HG03139 (cell line): ENCODE results near the gene OSBPL1A.
A peak's percentile ranks its signal among the peaks of the same experiment; 100 is the strongest.
"Not testable (repeated sequence)": the region's sequence is repeated elsewhere in the genome, so short reads cannot be mapped to it uniquely, and the experiment has no call there.

ENCODE experiments used
- ATAC-seq: cut with Tn5 transposase; IDR thresholded peaks from one replicate; pipeline ENCODE4 v1.9.1; 2021; ENCODE audit not compliant: unreplicated experiment

Gene OSBPL1A

DNA sequence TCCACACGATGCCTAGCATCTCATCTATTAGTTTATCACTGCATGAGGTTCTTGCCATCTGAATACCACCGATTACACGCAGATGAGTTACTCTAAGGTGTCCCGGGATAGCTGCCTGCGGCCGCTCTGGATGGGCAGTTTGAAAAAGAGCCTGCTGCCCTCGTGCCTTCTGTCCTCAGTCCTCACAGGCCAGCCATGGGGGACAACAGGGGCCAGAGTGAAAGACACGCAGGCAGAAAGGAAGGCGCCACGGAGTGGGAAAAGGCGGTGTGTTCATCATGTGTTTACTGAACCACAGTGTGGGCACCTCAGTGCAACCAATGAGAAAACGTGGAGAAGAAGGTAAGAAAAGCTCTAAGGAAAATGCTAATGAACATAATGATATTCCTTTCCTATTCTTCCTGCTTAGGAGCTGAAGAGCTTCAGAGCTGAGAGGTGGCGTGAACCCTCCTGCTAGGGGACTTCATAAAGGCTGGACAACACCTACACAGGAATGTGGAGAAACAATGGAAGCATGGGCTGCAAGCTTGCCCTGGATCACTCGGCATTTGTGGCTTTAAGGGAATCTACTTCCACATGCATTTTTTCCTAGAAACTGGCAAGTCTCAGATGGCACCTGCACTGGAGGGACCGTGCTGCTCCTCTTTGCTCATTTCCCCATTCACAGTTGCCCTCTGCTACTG, 207.8 kb downstream of the OSBPL1A start:
- no peak for ATAC-seq

DNA sequence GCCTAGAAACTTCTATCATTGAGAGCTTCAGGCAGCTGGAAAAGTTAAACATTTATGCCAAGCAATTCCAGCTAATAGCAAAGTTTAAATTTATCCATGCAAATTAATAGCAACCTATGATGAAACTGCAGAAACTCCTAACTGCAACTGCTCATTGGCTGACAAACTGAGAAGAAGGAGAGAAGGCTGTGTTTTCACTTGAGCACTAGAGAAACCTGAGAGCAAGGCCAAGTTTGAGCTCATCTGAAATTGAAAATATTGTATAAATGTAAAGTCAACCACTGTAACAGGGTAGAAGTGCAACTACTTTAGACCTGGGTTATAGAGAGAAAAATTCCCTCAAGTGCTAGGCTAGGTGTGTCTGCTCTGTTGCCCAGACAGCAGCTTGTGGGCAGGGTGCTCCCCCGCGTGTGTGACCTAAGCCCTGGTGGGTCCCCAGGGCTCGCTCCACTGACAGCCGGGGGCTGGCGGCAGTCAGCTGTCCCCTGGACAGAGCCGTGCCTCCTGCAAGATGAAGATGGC, 208.6 kb downstream of the OSBPL1A start:
- no peak for ATAC-seq

DNA sequence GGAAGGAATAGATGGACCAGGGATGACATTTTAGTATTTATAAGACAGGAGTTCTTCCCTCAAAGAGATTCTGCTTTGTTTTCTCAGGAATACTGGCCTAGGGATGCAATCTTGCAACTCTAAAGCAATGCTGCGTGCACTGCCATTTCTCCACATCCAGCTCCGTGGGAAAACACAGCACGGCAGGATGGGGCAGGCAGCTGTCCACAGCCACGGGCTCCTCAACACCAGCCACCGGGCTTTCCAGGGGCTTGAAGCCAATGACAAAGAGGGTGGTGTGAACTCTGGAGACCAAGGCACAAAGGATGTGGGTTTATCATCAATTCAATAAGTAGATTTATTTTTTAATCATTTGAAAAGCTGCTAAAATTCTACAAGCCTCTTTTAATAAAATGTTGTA, 209.5 kb downstream of the OSBPL1A start:
- ATAC-seq, result no peak

DNA sequence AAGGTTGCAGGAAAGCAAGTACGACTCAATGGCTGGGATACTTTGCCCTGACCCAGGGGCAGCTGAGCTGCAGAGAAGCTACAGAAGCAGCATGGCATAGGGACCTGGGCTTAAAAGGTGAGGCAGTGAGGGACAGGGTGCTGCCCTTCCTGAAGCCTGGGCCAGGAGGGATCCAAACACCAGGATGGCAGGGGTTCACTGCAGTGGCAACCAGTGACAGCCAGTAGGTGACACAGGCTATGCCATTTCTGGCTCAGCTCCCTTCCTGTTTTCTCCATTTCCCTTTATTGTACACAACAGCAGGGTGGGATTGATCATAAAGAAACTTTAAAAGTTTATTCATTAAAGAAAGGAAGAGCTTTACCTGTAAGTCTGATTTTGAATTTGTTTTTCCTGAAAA, 209.9 kb downstream of the OSBPL1A start:
- ATAC-seq, result no peak

DNA sequence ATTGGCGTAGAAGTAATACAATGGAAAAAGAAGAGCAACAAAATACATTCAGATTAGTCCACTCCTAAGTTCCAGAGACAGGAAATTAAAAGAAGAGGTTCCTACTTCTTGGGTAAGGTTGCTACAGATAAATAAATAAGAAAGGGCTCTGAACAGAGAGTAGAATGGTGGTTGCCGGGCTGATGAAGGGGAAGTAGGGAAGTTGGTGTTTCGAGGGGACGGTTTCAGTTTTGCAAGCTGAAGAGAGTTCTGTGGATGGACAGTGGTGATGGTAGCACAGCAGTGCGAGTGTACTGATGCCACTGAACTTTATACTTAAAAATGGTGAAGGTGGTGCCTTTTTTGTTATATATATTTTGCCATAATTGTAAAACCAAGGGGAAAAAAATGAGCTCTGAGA, 210.6 kb downstream of the OSBPL1A start:
- ATAC-seq, result no peak

DNA sequence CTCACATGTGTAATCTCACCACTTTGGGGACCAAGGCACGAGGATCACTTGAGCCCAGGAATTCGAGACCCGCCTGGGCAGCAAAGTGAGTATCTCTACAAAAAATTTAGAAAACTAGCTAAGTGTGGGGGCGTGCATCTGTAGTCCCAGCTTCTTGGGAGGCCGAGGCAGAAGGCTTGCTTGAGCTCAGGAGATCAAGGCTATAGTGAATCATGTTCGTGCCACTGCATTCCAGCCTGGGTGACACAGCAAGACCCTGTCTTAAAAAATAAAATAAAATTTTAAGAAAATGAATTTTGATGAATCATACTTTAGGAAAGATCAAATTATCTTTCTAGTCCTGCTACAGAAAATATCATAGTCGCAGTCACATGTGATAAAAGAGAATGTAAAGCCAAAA, 211.8 kb downstream of the OSBPL1A start:
- ATAC-seq, result no peak

DNA sequence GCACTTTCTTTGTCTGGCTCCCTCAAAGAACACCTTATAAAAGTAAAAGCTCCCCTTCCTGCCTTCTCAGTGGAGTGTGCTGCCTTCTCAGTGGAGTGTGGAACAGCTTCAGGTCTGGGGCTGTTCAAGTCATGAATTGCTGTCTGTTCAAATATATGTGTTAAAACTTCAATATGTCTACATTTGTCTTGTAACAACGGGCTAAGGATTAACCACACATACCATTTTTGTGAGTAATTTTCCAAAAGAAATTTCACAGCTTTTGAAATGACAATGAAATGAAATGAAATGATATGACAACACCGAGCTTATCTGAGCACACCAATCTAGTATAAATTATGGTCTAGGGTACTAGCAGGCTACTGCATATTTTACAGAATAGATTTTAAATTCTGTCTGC, 215.8 kb downstream of the OSBPL1A start:
- ATAC-seq, result no peak

DNA sequence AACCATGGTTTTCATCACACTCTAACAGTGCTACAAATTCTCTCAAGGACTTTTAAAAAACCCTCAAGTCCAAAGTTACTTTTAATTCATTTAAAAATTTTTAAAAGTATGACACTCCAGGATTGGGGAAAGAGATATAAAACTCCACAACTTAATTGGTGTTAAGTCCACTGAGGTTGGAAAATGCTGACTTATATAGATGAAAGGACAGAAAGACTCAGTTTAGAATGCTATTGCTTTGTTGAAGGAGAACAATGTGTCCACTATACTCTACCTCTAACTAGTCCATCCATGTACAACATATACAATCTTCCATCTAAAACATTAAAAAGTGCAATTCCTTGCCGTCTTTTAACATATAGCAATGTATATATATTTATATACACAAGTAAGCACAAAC, 217.6 kb downstream of the OSBPL1A start:
- ATAC-seq, result no peak

DNA sequence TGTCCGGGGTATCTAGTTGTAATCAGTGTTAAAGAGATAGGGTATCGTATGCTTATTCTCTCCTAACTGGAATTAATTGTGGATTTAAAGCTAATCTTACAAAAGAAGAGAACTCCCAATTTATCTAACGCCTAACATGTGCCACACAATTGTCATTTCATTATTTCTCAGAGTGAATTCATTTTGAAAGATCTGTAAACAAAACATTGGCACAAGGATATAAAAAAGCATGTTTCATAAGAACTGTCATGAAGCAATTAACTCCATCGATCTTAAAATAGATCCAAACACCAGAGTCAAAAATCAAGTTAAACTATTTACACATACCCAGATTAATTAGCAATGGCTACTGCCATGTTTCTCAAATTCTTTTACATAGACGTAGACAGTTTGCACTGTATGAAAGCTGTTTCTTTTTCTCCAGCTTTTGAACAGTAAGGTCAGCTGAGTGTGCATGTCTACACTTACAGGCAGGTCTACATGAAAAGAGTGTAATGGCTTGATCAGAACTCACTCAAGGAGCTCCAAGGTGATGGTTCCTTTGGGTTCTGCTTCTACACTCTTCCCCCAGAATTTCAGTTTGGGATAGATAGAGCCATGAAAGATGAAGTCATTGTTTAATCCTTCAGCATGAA, 220.0 kb downstream of the OSBPL1A start:
- ATAC-seq, result no peak

DNA sequence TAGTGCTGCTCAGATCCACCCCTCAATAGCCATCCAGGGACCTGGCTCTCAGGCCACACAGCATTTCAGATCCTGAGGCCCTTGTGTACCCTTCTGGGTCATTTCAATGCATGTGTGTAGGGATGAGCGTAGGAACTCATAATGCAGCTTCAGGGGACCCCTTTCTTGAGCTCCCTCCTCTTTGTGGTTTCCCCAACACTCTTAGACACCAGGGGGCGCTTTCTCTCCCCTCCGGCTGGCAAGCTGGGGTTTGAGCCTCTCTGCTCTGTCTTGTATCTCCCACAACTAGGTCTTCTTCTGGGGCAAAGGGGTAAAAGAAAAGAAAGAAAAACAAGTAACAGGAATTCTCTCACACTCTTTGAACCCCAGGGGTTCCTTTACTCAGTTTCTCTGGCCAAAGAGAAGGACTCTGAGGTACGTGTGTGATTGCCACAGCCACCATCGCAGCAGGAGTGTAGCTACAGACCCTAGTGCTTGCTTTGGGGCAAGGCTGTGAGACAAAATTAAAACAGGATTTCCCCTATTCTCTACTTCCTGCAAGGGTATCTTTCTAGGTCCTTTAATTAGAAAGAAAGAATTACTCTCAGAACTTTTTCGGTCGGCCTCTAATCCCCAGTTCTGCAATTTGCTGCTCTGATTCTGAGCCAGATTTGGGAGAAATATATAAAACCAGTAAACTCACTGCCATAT, 220.8 kb downstream of the OSBPL1A start:
- ATAC-seq, result peak; percentile 71

DNA sequence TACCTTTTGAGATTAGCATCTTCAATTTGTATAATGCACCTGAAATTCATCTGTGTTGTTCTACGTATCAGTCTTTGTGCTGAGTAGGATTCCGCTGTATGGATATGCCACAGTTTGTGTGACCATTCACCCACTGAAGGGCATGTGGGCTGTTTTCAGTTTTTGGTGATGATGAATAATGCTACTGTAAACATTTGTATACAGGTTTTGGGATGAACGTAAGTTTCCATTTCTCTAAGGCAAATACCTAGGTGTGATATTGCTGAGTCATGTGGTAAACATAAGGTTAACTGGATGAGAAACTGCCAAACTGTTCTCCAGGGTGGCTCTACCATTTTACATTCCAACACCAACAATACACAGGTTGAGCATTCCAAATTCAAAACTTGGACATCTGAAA, 223.6 kb downstream of the OSBPL1A start:
- ATAC-seq, result no peak

DNA sequence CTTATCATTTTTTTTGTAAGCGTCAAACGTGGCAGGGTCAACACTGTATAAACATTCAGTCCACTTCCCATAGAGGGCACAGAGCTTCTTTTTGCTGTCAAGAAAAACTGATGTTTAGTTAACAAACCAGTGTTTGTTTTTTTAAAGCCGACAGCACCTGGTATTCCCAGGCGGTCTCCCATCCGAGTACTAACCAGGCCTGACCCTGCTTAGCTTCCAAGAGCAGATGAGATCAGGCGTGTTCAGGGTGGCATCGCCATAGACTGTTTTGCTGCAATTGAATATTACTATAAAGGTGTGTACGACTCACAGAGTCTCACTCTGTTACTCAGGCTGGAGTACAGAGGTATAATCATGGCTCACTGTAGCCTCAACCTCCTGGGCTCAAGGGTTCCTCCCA, 227.3 kb downstream of the OSBPL1A start:
- no peak for ATAC-seq

DNA sequence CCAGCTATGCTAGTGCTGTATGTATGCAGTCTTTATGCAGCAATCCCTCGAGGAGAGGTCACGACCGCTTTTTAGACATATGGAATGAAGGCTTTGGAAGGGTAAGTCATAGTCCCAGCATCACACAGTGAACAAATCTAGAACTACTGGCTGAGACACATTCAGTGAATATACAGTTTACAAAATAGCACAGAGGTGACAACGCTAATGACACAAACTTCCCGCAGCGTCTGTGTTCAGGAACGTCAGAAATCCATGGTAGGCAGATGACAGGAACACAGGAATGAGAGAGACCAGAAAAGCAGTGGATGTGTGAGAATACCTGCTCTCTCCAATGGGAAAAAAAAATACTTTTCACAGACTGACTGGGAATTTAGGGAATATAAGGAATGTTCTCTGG, 229.1 kb downstream of the OSBPL1A start:
- ATAC-seq, result no peak

DNA sequence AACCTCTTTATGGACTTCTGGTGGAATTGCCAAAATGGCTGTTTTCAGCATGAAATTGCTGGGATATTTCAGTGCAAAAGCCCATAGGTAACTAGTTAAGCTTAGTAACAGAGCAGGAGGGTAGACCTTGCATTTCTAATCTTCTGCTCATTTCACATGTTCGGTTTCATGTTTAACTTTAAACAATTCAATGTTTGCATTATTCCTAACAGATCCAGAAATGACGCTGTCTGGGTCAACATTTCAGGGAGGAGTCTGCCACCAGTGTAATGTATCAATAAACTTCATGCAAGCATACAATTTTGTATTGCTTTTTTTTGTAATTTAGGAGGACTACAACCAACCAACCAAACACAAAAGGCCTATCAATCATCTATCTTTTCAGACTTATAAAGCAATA, 236.3 kb downstream of the OSBPL1A start:
- no peak for ATAC-seq

DNA sequence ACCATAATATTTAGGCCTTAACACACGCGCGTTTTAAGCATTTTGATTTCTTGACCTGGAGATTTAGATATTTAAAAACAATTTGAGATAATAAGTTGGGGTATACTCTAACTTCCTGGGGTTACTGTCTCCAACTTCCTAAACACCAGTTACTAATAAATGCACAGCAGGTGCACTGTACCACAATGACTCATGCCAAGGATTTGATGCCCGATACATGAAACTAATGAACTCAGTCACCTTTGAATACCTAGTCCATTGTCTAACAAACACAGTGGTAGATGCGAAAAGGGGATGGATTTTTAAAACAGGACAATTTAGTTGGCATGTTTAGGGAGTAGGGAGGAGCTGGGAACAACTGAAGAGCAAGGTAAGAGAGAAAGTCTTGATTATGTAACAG, 237.5 kb downstream of the OSBPL1A start:
- no peak for ATAC-seq

DNA sequence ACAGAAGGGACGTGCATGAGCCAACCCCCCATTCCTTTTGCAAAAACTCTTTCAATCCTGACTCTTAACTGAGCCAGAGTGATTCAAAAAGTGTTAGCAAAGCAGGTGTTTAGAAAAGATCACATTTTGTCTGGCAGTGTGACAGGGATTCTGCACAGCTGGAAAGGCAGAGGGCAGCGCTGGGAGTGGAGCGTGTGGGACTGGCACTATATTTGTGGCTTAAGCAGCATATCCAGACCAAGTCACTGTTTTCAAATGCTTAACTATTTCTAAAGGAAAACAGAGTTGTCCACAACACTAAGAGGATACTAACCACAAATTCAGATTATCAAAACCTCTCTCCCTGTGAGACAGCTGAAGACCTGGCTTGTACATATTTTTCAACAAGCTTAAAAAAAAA, 239.8 kb downstream of the OSBPL1A start:
- no peak for ATAC-seq

DNA sequence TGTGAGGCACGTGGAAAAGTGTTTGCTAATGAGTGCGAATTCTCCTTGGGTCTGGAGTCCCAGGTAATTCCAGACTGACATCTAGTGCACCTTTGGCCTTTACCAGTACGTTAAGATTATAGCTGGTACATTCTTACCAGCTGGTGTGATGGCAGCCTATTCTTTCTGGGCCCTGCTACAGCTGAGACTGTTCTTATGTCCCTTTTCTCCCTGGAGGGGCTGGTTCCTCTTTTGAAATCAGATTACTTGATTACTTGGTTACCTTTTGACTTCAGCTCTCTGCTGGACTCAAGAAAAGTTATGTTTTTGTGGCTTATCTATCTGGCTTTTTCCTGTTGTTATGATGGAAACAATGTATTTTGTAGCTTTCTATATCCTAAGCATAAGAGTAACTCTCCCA, 244.2 kb downstream of the OSBPL1A start:
- ATAC-seq, result no peak

DNA sequence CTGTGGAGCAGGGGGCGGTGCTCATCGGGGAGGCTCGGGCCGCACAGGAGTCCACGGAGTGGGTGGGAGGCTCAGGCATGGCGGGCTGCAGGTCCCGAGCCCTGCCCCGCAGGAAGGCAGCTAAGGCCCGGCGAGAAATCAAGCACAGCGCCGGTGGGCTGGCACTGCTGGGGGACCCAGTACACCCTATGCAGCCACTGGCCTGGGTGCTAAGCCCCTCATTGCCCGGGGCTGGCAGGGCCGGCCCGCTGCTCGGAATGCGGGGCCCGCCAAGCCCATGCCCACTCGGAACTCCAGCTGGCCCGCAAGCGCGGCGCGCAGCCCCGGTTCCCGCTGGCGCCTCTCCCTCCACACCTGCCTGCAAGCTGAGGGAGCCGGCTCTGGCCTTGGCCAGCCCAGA, 248.0 kb downstream of the OSBPL1A start:
- not testable (repeated sequence) for ATAC-seq

DNA sequence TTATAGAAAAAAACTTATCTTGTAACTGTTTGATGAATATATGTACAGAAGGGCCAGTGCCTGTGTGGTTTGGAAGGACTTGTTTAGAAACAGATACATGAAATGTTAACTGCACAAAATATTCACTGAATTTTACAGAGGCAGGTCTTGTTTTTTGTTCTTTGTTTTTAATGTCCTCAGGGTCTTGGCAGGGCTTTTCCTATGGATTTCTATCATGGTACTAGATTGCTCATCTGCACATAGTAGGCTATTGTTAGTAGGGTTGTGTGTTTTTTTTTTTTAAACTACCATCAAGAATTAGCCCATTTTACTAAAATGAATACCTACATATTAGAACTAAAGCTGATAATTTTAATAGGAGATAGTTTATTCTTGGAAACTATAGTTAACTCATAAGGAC, 255.2 kb downstream of the OSBPL1A start:
- no peak for ATAC-seq

DNA sequence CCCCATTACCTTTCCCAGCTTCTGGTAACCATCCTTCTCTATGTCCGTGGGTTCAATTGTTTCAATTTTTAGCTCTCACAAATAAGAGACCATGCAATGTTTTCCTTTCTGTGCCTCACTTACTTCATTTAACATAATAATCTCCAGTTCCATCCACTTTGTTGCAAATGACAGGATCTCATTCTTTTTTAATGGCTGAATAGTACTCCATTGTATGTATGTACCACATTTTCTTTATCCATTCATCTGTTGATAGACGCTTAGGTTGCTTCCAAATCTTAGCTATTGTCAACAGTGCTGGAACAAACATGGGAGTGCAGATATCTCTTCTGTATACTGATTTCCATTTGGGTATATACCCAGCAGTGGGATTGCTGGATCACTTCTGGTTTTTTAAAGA, 256.9 kb downstream of the OSBPL1A start:
- ATAC-seq, result no peak

DNA sequence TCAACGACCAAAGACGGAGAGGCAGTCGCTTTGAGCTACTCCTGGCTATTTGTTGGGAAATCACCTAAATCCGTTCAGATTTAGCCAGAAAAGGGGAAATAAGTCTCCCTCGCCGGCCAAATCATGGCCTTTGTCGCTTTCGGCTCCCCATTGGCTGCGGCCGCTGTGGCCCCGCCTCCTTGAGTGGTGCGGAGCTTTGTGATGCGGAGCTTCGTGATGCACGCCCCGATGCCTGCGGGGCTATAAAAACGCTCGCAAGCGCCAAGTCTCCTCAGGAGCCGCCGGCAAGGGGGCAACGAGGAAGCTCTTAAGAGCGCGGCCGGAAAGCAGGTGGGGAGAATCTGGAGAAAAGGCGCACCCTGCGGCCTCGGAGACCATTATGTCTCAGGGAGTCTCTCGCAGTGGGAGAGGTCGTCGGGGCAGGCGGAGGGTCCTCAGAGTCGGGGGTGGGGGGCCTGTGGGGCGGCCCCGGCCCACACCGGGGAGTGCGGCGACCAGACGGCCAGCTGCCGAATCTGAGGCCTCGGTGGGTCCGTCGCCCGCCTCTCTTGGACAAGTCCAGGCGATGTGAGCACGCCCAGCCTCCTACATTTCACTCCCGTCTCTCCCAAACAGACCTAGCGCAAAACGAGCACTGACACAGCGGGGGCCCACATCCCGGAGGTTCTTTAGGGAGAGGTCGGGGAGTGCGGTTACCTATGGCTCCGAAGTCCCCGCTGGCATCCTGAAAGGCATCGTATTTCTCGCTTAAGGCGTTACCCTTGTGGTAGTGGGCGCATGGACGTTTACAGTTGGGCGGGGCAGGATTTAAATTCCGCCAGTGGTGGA, 258.6 kb downstream of the OSBPL1A start, which contains the start of gene CABYR:
TSS of gene CABYR (plus strand) at position 274 of the 828 bp plus-strand sequence. CDS start 4,053 bp downstream, outside the sequence.
- ATAC-seq, result peak; percentile 85
